Caco-2 (cell line): ENCODE measurements around the gene MIEF2. TPM values are rescaled to one million over a fixed set of nuclear protein-coding genes. Genes with fewer than 3 reads are reported as not detected.
A peak's percentile ranks its signal among the peaks of the same experiment; 100 is the strongest.

ENCODE experiments used
- BruUV-seq: library from RNA; stranded (reverse); fragments of 400-500 nt; replicated peaks from 2 replicates; lab custom pipeline; 2021; lab: Mats Ljungman, UMichigan
- CTCF ChIA-PET: fragments of 300-600 bp; sonication (Branson Sonifier 250); formaldehyde crosslinking; loops from one replicate; lab custom pipeline; 2022; ENCODE audit warnings: antibody characterized with exemption; lab: Charles Lee
- POLR2A ChIA-PET: fragments of 300-600 bp; sonication (Branson Sonifier 250); formaldehyde crosslinking; loops from one replicate; lab custom pipeline; 2022; ENCODE audit warnings: antibody characterized with exemption; lab: Charles Lee
- DNase-seq, 2 experiments: peaks; one replicate each; pipeline versions ENCODE4 v3.0.0 to v3.0.0-alpha.2; 2020 to 2022
- H3K27me3 ChIP-seq: replicated peaks from 2 replicates; pipeline ENCODE4 v1.6.0; 2011; ENCODE audit warnings: low read length; ENCODE audit not compliant: control insufficient read depth, insufficient read depth
- H3K36me3 ChIP-seq: 2 replicates; pipeline ENCODE4 v1.5.1; 2011; ENCODE audit warnings: low read length; ENCODE audit not compliant: control insufficient read depth, insufficient read depth
- H3K4me1 ChIP-seq: fragments of 250-450 bp; sonication (Bioruptor Pico); 2 replicates; pipeline ENCODE4 v1.5.1; 2020; ENCODE audit warnings: mild to moderate bottlenecking
- H3K4me3 ChIP-seq: 2 replicates; pipeline ENCODE4 v1.5.1; 2011; ENCODE audit warnings: low read depth, mild to moderate bottlenecking, control low read depth, low read length
- H3K9me3 ChIP-seq: fragments of 250-450 bp; sonication (Bioruptor Pico); 2 replicates; pipeline ENCODE4 v1.5.1; 2020; ENCODE audit warnings: mild to moderate bottlenecking, moderate library complexity
- H3K27ac Mint-ChIP-seq: one replicate; pipeline ENCODE4 v1.8.0; 2022; ENCODE audit warnings: mixed read lengths; ENCODE audit not compliant: unreplicated experiment
- H3K27me3 Mint-ChIP-seq: one replicate; pipeline ENCODE4 v1.8.0; 2022; ENCODE audit warnings: mixed read lengths; ENCODE audit not compliant: insufficient read depth, unreplicated experiment
- H3K36me3 Mint-ChIP-seq: one replicate; pipeline ENCODE4 v1.8.0; 2022; ENCODE audit warnings: mild to moderate bottlenecking, mixed read lengths; ENCODE audit not compliant: insufficient read depth, unreplicated experiment
- H3K4me1 Mint-ChIP-seq: one replicate; pipeline ENCODE4 v1.8.0; 2022; ENCODE audit warnings: low read depth, mixed read lengths; ENCODE audit not compliant: unreplicated experiment
- H3K4me3 Mint-ChIP-seq: one replicate; pipeline ENCODE4 v1.8.0; 2022; ENCODE audit warnings: mild to moderate bottlenecking, moderate library complexity, mixed read lengths; ENCODE audit not compliant: unreplicated experiment
- H3K9me3 Mint-ChIP-seq: one replicate; pipeline ENCODE4 v1.8.0; 2022; ENCODE audit warnings: mixed read lengths; ENCODE audit not compliant: unreplicated experiment
- intact Hi-C: fragments of 100-400 bp; cut with micrococcal nuclease; formaldehyde crosslinking; loops from one replicate; pipeline ENCODE4 v1.10.0; 2022; ENCODE audit not compliant: unreplicated experiment
- total RNA-seq: library from RNA; stranded (reverse); gene quantifications from 2 replicates; pipeline ENCODE4 v1.2.3, GENCODE V29; 2022
- TF ChIP-seq, protein P1 (sequence below), 2 experiments: fragments of 200-600 bp in 1 of 2; IDR thresholded peaks; 1 replicate in 1 of 2; 2 replicates in 1 of 2; pipeline versions ENCODE4 v1.5.1 to v1.8.0; 2011 to 2022; ENCODE audit warnings: antibody characterized with exemption in 1 of 2, control low read depth in 1 of 2, inconsistent platforms in 1 of 2, low read depth in 1 of 2, low read length in 1 of 2, mild to moderate bottlenecking in 1 of 2, moderate library complexity in 1 of 2; ENCODE audit not compliant: insufficient read depth in 1 of 2, severe bottlenecking in 1 of 2, unreplicated experiment in 1 of 2

Gene MIEF2
- total RNA-seq, 1 experiment from 2014 or later: 22.3 TPM

DNA sequence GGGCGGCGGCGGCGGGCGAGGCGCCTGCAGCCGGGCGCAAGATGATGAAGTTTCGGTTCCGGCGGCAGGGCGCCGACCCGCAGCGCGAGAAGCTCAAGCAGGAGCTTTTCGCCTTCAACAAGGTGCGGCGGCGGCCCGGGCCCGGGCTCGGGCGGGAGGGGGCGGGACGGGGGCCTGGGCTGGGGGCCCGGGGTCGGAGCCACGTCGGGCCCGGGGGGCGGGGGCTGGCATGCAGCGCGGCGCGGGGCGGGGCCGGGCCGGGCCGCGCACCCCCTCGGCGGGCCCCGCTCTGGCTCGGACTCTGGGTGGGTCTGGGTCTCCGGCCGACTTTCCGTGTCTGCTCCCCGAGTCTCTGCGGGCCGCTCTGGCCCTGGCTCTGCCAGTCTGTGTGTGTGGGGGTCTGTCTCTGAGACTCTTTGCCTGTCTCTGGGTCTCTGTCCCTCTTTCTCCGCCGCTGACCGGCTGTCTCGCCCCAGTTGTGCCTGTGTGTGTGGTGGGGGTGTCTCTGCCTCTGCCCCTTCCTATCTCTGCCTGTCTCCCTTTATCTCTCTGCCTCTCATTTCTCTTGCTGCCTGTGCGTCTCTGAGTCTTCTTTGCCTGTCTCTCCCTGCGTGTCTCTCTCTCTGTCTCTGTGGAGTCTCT is 34.7 kb upstream of the MIEF2 start:
- no peaks in the 10 kb centered on the region for H3K27me3 ChIP-seq
- intact Hi-C loops: loop anchor here (2.0 kb wide), 1 partner anchor 43 kb away; the partner anchor contains the start of gene ALKBH5
- CTCF ChIA-PET: no interaction called here
- no peaks in the 10 kb centered on the region for H3K9me3 Mint-ChIP-seq
- H3K4me1 ChIP-seq: peaks cover 21% of the 10 kb centered on the region
- POLR2A ChIA-PET: no interaction called here
- H3K9me3 ChIP-seq: no peaks in the 10 kb centered on the region
- peak overlapping the region; percentile 99 for H3K4me3 Mint-ChIP-seq
- peak overlapping the region; percentile 93 for H3K27ac Mint-ChIP-seq
- peaks cover 6% of the 10 kb centered on the region for H3K36me3 Mint-ChIP-seq
- H3K36me3 ChIP-seq: no peaks in the 10 kb centered on the region
- TF ChIP-seq, protein P1, sequence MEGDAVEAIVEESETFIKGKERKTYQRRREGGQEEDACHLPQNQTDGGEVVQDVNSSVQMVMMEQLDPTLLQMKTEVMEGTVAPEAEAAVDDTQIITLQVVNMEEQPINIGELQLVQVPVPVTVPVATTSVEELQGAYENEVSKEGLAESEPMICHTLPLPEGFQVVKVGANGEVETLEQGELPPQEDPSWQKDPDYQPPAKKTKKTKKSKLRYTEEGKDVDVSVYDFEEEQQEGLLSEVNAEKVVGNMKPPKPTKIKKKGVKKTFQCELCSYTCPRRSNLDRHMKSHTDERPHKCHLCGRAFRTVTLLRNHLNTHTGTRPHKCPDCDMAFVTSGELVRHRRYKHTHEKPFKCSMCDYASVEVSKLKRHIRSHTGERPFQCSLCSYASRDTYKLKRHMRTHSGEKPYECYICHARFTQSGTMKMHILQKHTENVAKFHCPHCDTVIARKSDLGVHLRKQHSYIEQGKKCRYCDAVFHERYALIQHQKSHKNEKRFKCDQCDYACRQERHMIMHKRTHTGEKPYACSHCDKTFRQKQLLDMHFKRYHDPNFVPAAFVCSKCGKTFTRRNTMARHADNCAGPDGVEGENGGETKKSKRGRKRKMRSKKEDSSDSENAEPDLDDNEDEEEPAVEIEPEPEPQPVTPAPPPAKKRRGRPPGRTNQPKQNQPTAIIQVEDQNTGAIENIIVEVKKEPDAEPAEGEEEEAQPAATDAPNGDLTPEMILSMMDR (IDR thresholded peaks at IDR 0.05; ENCODE audit: insufficient read depth in 1 of 2, low read depth in 1 of 2, low read length in 1 of 2, severe bottlenecking in 1 of 2, unreplicated experiment in 1 of 2): no peak
- no peak for DNase-seq
- no peaks in the 10 kb centered on the region for H3K27me3 Mint-ChIP-seq
- peak overlapping the region; percentile 87 for H3K4me3 ChIP-seq
- peaks cover 21% of the 10 kb centered on the region for H3K4me1 Mint-ChIP-seq
- BruUV-seq: no TSS peak

- H3K4me1 Mint-ChIP-seq: peaks cover 21% of the 10 kb centered on the region
- CTCF ChIA-PET: no interaction called here
- H3K9me3 ChIP-seq: no peaks in the 10 kb centered on the region
- peak overlapping the region; percentile 87 for H3K4me3 ChIP-seq
- H3K27me3 Mint-ChIP-seq: no peaks in the 10 kb centered on the region
- TSS peak; percentile 64 for BruUV-seq
- H3K36me3 ChIP-seq: no peaks in the 10 kb centered on the region
- TF ChIP-seq, protein P1 (IDR thresholded peaks at IDR 0.05; ENCODE audit: insufficient read depth in 1 of 2, low read depth in 1 of 2, low read length in 1 of 2, severe bottlenecking in 1 of 2, unreplicated experiment in 1 of 2): no peak
- H3K36me3 Mint-ChIP-seq: peaks cover 6% of the 10 kb centered on the region
- intact Hi-C loops: no loop called here
- H3K9me3 Mint-ChIP-seq: no peaks in the 10 kb centered on the region
- no peaks in the 10 kb centered on the region for H3K27me3 ChIP-seq
- peak overlapping the region; percentile 93 for H3K27ac Mint-ChIP-seq
- H3K4me1 ChIP-seq: peaks cover 21% of the 10 kb centered on the region
- DNase-seq: no peak
- peak overlapping the region; percentile 99 for H3K4me3 Mint-ChIP-seq
- POLR2A ChIA-PET: no interaction called here
Measured at GRCh38 chr17:18226284-18226945, 34.0 kb upstream of the MIEF2 start.

- Mint-ChIP-seq H3K9me3 (no peaks in the 10 kb centered on the region), H3K4me3 (no peak overlapping the region), H3K27ac (no peak overlapping the region), H3K4me1 (peaks cover 21% of the 10 kb centered on the region), H3K36me3 (peaks cover 6% of the 10 kb centered on the region), H3K27me3 (no peaks in the 10 kb centered on the region)
- Histone ChIP-seq H3K4me3 (no peak overlapping the region), H3K9me3 (no peaks in the 10 kb centered on the region), H3K4me1 (peaks cover 21% of the 10 kb centered on the region), H3K36me3 (no peaks in the 10 kb centered on the region; the same call in 1 of the 2 replicates), H3K27me3 (no peaks in the 10 kb centered on the region)
- TF ChIP-seq, protein P1 (IDR thresholded peaks at IDR 0.05; ENCODE audit: insufficient read depth in 1 of 2, low read depth in 1 of 2, low read length in 1 of 2, severe bottlenecking in 1 of 2, unreplicated experiment in 1 of 2): no peak
- CTCF ChIA-PET: no interaction called here
- DNase-seq: no peak
- POLR2A ChIA-PET: interaction anchor here (0.6 kb wide), 1 partner anchor 43 kb away, joined by 3 read pairs; no protein-coding TSS in a partner anchor
- BruUV-seq: no TSS peak
- intact Hi-C loops: no loop called here
Measured at GRCh38 chr17:18227635-18228034, 32.8 kb upstream of the MIEF2 start.
